CD8-positive, alpha-beta memory T cell (primary cell): ENCODE data around the gene MROH2A. TPM values are rescaled to one million over a fixed set of nuclear protein-coding genes. Genes with fewer than 3 reads are reported as not detected.
A peak's percentile ranks its signal among the peaks of the same experiment; 100 is the strongest.

ENCODE experiments used
- CTCF ChIA-PET: fragments of 350-600 bp; sonication (Branson Sonifier 250); formaldehyde crosslinking; loops from one replicate; lab custom pipeline; 2021; ENCODE audit warnings: antibody characterized with exemption; lab: Charles Lee
- POLR2A ChIA-PET: fragments of 350-600 bp; sonication (Branson Sonifier 250); formaldehyde crosslinking; loops from one replicate; lab custom pipeline; 2021; ENCODE audit warnings: antibody characterized with exemption; lab: Charles Lee
- DNase-seq, 5 donors: peaks; one replicate each; pipeline versions ENCODE4 v3.0.0 to v3.0.0-alpha.2; 2020 to 2022; ENCODE audit warnings: mixed read lengths in 1 of 5
- H3K27ac ChIP-seq: one replicate; pipeline ENCODE4 v1.7.0; 2013; ENCODE audit warnings: low read depth, mild to moderate bottlenecking, low read length, moderate library complexity
- H3K27me3 ChIP-seq: 2 replicates; pipeline ENCODE4 v1.7.0; 2013; ENCODE audit warnings: low read length, mild to moderate bottlenecking; ENCODE audit not compliant: insufficient read depth, poor library complexity, severe bottlenecking
- H3K36me3 ChIP-seq: 2 replicates; pipeline ENCODE4 v1.7.0; 2013; ENCODE audit warnings: mild to moderate bottlenecking, low read length, moderate library complexity; ENCODE audit not compliant: insufficient read depth
- H3K4me1 ChIP-seq: 2 replicates; pipeline ENCODE4 v1.7.0; 2013; ENCODE audit warnings: mild to moderate bottlenecking, low read length, moderate library complexity; ENCODE audit not compliant: insufficient read depth
- H3K4me3 ChIP-seq: 2 replicates; pipeline ENCODE4 v1.7.0; 2013; ENCODE audit warnings: mild to moderate bottlenecking, low read length
- H3K9me3 ChIP-seq: 2 replicates; pipeline ENCODE4 v1.7.0; 2013; ENCODE audit warnings: mild to moderate bottlenecking, low read length
- H3K27ac Mint-ChIP-seq, 8 donors: one replicate each; pipeline ENCODE4 v1.8.0; 2020 to 2021; ENCODE audit warnings: mixed read lengths in 8 of 8, mild to moderate bottlenecking in 6 of 8, inconsistent platforms in 3 of 8, moderate library complexity in 3 of 8
- H3K27me3 Mint-ChIP-seq, 2 donors: one replicate each; pipeline ENCODE4 v1.8.0; 2020 to 2021; ENCODE audit warnings: mixed read lengths in 2 of 2, mild to moderate bottlenecking in 1 of 2, moderate library complexity in 1 of 2
- H3K36me3 Mint-ChIP-seq, 3 donors: one replicate each; pipeline ENCODE4 v1.8.0; 2020 to 2021; ENCODE audit warnings: mixed read lengths in 3 of 3, inconsistent platforms in 1 of 3, mild to moderate bottlenecking in 1 of 3
- H3K4me1 Mint-ChIP-seq, 3 donors: one replicate each; pipeline ENCODE4 v1.8.0; 2020 to 2021; ENCODE audit warnings: mixed read lengths in 3 of 3, inconsistent platforms in 1 of 3, mild to moderate bottlenecking in 1 of 3
- H3K4me3 Mint-ChIP-seq, 7 donors: one replicate each; pipeline ENCODE4 v1.8.0; 2020 to 2021; ENCODE audit warnings: mixed read lengths in 7 of 7, mild to moderate bottlenecking in 6 of 7, moderate library complexity in 4 of 7, inconsistent platforms in 2 of 7
- H3K9me3 Mint-ChIP-seq, 5 donors: one replicate each; pipeline ENCODE4 v1.8.0; 2020 to 2022; ENCODE audit warnings: mixed read lengths in 5 of 5, mild to moderate bottlenecking in 3 of 5, moderate library complexity in 2 of 5, inconsistent platforms in 1 of 5
- polyA plus RNA-seq: library from polyadenylated mRNA; unstranded; fragments of 300-500 nt; fragmentation: Illumina TruSeq; gene quantifications from one replicate; pipeline ENCODE4 v1.2.3, GENCODE V29; 2021
- total RNA-seq, 2 experiments: library from RNA; stranded (reverse); gene quantifications; one replicate each; pipeline ENCODE4 v1.2.3, GENCODE V29; 2021

Gene MROH2A
- total and polyA plus RNA-seq, 3 experiments from 2014 or later, result not detected

DNA sequence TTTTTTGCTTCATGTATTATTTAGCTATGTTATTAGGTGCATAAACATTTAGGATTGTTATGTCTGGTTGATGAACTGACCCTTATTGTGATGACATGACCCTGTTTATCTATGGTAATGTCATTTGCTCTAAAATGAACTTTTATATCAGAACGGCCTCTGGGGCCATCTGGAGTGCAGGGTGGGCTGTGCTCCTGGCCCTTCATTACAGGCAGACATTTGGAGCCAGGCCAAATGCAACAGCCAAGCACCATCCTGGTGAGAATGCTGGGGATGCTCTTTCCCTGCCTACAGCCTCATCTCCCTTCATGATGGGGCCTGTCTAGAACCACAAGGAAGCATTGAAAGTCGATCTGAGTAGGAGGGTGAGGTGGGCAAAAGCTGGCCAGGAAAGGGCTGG is 38.2 kb downstream of the MROH2A start:
- no peak for DNase-seq
- CTCF ChIA-PET, result no interaction called here

DNA sequence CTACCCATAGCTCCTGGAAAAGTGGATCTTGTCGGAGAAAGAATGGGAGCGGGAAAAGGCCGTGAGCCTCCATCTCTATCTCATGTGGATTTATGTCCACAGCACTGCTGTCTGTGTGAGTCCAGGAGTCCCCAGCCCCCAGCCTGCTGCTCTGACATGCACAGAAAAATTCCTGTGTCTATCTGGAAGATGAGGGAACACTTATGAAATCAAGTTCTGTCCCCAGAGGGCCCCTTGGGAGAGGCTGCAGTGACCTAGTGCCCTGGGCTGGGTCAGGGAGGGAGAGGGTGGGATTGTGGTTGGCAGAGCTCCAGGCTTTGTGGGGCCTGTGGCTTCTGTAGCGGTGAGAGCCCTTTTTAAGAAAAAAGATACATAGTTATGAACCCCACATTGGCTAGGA is 38.6 kb downstream of the MROH2A start:
- no peak overlapping the region for H3K27ac Mint-ChIP-seq
- Histone ChIP-seq H3K9me3 (no peaks in the 10 kb centered on the region), H3K4me3 (no peak overlapping the region), H3K4me1 (no peaks in the 10 kb centered on the region), H3K27me3 (no peaks in the 10 kb centered on the region), H3K36me3 (no peaks in the 10 kb centered on the region), H3K27ac (no peak overlapping the region)
- H3K27me3 Mint-ChIP-seq, result peaks cover 3 to 35% of the 10 kb centered on the region in 2 donors
- H3K36me3 Mint-ChIP-seq, result no peaks in the 10 kb centered on the region
- H3K4me1 Mint-ChIP-seq, result no peaks in the 10 kb centered on the region
- ChIA-PET POLR2A (no interaction called here), CTCF (no interaction called here)
- H3K9me3 Mint-ChIP-seq, result no peaks in the 10 kb centered on the region
- H3K4me3 Mint-ChIP-seq, result no peak overlapping the region
- DNase-seq, result peak in 1 of 5 donors; percentile 9

More for the DNA sequence above, 38.2 kb downstream of the MROH2A start:
- Mint-ChIP-seq H3K9me3 (no peaks in the 10 kb centered on the region), H3K36me3 (no peaks in the 10 kb centered on the region), H3K4me1 (no peaks in the 10 kb centered on the region), H3K4me3 (no peak overlapping the region), H3K27ac (no peak overlapping the region), H3K27me3 (peaks cover 6 to 31% of the 10 kb centered on the region in 2 donors)
- H3K4me1 ChIP-seq, result no peaks in the 10 kb centered on the region
- H3K36me3 ChIP-seq, result no peaks in the 10 kb centered on the region
- no peaks in the 10 kb centered on the region for H3K27me3 ChIP-seq
- H3K9me3 ChIP-seq, result no peaks in the 10 kb centered on the region
- POLR2A ChIA-PET, result no interaction called here
- no peak overlapping the region for H3K27ac ChIP-seq
- H3K4me3 ChIP-seq, result no peak overlapping the region

- no peaks in the 10 kb centered on the region for H3K27me3 ChIP-seq
- no peak overlapping the region for H3K27ac ChIP-seq
- peak overlapping the region in 1 of 8 donors; percentile 44 for H3K27ac Mint-ChIP-seq
- no peaks in the 10 kb centered on the region for H3K9me3 ChIP-seq
- H3K4me1 Mint-ChIP-seq, result no peaks in the 10 kb centered on the region
- CTCF ChIA-PET, result no interaction called here
- H3K9me3 Mint-ChIP-seq, result no peaks in the 10 kb centered on the region
- no peak overlapping the region for H3K4me3 ChIP-seq
- H3K4me3 Mint-ChIP-seq, result no peak overlapping the region
- POLR2A ChIA-PET, result no interaction called here
- no peaks in the 10 kb centered on the region for H3K4me1 ChIP-seq
- DNase-seq, result peak in 1 of 5 donors; percentile 12
- H3K36me3 Mint-ChIP-seq, result no peaks in the 10 kb centered on the region
- no peaks in the 10 kb centered on the region for H3K36me3 ChIP-seq
- H3K27me3 Mint-ChIP-seq, result peaks cover 3 to 31% of the 10 kb centered on the region in 2 donors
These were observed 39.3 kb downstream of the MROH2A start for GRCh38 chr2:233817361-233817911.

DNA sequence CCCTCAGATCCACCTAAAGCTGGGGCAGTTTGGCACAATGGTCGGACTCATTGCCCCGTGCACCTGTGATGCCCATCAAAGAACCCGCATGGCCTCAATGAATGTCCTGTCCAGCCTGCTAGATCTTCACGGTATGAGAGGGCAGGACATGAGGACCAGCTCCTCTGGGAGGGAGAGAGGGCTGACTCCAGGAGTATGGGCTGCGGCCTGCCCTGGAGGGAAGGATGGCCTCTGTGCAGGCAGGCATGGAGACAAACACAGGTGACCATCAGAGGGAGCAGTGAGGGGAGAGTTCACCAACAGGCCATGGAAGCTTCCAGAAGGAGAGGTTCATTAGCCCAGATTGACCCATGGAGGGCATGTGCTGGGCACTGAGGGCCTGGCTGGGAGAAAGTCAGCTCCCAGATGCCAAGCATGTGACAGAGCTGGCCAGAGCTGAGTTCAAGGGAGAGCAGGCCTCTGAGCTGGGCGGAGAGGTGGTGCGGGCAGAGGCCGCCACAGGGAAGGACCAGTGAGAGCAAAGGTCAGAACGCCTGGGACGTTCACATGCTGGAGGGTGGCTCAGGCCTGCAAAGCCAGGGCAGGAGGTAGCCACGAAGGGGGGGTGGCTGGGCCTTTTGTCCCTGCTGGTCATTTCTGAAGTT is 40.0 kb downstream of the MROH2A start:
- H3K27ac ChIP-seq, result no peak overlapping the region
- Mint-ChIP-seq H3K27me3 (peaks cover 3 to 31% of the 10 kb centered on the region in 2 donors), H3K9me3 (no peaks in the 10 kb centered on the region), H3K36me3 (no peaks in the 10 kb centered on the region), H3K4me3 (peak overlapping the region in 1 of 7 donors; percentile 9), H3K27ac (no peak overlapping the region), H3K4me1 (no peaks in the 10 kb centered on the region)
- no peaks in the 10 kb centered on the region for H3K36me3 ChIP-seq
- ChIA-PET CTCF (no interaction called here), POLR2A (no interaction called here)
- no peak overlapping the region for H3K4me3 ChIP-seq
- H3K9me3 ChIP-seq, result no peaks in the 10 kb centered on the region
- no peaks in the 10 kb centered on the region for H3K4me1 ChIP-seq
- peak in 1 of 5 donors; percentile 40 for DNase-seq
- H3K27me3 ChIP-seq, result no peaks in the 10 kb centered on the region

DNA sequence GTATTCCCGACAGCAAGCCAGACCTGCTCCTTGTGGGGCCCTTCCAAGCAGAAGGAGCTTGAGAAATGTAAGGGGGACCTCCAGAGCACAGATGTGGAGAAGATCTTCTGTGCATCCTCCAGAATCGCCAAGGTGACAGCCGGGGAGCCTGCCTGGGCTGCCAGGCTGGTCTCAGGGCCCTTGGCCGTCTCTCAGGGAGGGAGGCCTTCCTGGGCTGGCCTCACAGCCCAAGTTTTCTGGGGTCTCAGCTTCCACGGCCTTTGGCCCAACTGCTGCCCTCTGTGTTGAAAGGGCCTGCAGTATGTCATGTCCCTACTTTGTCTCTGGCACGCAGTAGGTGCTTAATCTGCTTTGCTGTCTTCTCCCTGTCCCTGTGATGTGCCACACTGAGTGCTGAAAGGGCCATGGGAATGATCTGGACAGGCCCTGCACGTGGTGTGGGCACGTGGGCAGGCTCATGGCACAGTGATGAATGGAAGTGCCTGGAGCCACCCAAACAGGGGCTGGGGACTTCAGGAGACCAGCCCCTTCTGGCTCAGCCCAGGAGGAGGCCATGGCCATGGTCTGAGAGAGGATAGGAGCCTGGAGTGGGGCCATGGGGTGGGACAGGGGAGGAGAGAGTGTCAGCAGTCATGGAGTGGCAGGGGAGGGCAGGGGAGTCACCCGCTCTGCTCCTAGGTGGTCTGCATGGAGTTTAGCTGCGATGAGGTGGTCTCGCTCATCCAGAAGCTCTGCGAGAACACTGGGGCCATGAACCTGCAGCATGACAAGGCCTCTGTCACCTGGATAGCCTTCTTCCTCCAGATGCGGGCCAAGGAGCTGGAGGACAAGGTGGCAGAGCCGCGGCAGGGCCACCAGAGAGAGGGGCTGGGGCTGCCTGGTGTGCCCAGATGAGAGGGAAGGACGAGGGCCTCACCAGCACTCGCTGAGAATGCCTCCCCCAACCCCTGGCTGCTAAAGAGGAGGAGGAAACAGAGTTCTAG is 40.8 kb downstream of the MROH2A start:
- Mint-ChIP-seq H3K27me3 (peaks cover 3 to 31% of the 10 kb centered on the region in 2 donors), H3K4me1 (no peaks in the 10 kb centered on the region), H3K27ac (no peak overlapping the region), H3K9me3 (no peaks in the 10 kb centered on the region), H3K36me3 (no peaks in the 10 kb centered on the region), H3K4me3 (no peak overlapping the region)
- POLR2A ChIA-PET, result no interaction called here
- Histone ChIP-seq H3K4me1 (no peaks in the 10 kb centered on the region), H3K27me3 (no peaks in the 10 kb centered on the region), H3K27ac (no peak overlapping the region), H3K4me3 (no peak overlapping the region), H3K36me3 (no peaks in the 10 kb centered on the region), H3K9me3 (no peaks in the 10 kb centered on the region)
- DNase-seq, result peak in 1 of 5 donors; percentile 13
- CTCF ChIA-PET, result no interaction called here

- no peaks in the 10 kb centered on the region for H3K4me1 ChIP-seq
- POLR2A ChIA-PET, result no interaction called here
- H3K27ac ChIP-seq, result no peak overlapping the region
- no peaks in the 10 kb centered on the region for H3K36me3 Mint-ChIP-seq
- H3K27ac Mint-ChIP-seq, result no peak overlapping the region
- peak in 1 of 5 donors; percentile 37 for DNase-seq
- CTCF ChIA-PET, result no interaction called here
- H3K27me3 ChIP-seq, result no peaks in the 10 kb centered on the region
- H3K4me3 ChIP-seq, result no peak overlapping the region
- H3K27me3 Mint-ChIP-seq, result peaks cover 3 to 32% of the 10 kb centered on the region in 2 donors
- H3K4me1 Mint-ChIP-seq, result no peaks in the 10 kb centered on the region
- H3K36me3 ChIP-seq, result no peaks in the 10 kb centered on the region
- H3K9me3 Mint-ChIP-seq, result no peaks in the 10 kb centered on the region
- H3K4me3 Mint-ChIP-seq, result no peak overlapping the region
- no peaks in the 10 kb centered on the region for H3K9me3 ChIP-seq
These were observed 42.0 kb downstream of the MROH2A start for GRCh38 chr2:233819884-233820773.

DNA sequence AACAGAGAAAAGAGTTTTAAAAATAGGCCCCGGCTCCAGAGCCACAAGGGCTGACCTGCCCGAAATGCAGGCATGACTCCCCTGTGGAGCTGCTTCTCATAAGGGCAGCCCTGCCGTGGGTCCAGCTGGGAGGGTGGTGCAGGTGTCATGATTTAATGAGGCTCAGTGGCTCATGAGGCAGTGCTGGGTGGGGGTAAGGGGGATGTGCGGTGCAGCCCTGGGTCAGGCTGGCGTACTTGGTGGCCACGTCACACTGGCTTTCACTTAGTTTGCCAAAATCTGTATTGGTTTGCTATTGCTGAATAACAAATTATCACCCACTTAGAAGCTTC is 42.6 kb downstream of the MROH2A start:
- Mint-ChIP-seq H3K4me3 (no peak overlapping the region), H3K9me3 (peaks cover 0 to 2% (median 0%) of the 10 kb centered on the region in 5 donors), H3K4me1 (no peaks in the 10 kb centered on the region), H3K27ac (no peak overlapping the region), H3K27me3 (peaks cover 3 to 37% of the 10 kb centered on the region in 2 donors), H3K36me3 (no peaks in the 10 kb centered on the region)
- Histone ChIP-seq H3K27me3 (no peaks in the 10 kb centered on the region), H3K36me3 (no peaks in the 10 kb centered on the region), H3K4me1 (no peaks in the 10 kb centered on the region), H3K27ac (no peak overlapping the region), H3K4me3 (no peak overlapping the region), H3K9me3 (no peaks in the 10 kb centered on the region)
- ChIA-PET CTCF (no interaction called here), POLR2A (no interaction called here)
- DNase-seq, result no peak
